ENCODE data around the gene LNX1.

Gene LNX1

GRCh38 chr4:53563824-53564223 lies 27.5 kb downstream of the LNX1 start:
- no peak for FAIRE-seq

- no peak for FAIRE-seq
Measured at GRCh38 chr4:53562409-53562808, 28.9 kb downstream of the LNX1 start.

- no peak for FAIRE-seq
Measured at GRCh38 chr4:53559021-53559620, 32.2 kb downstream of the LNX1 start.

GRCh38 chr4:53558065-53558801 lies 33.1 kb downstream of the LNX1 start:
- no peak for FAIRE-seq

- no peak for FAIRE-seq
Measured at GRCh38 chr4:53557669-53558064, 33.6 kb downstream of the LNX1 start.

GRCh38 chr4:53556651-53557050 lies 34.6 kb downstream of the LNX1 start:
- no peak for FAIRE-seq

- FAIRE-seq, result no peak
Measured at GRCh38 chr4:53553486-53554210, 37.6 kb downstream of the LNX1 start.

GRCh38 chr4:53552711-53553110 lies 38.6 kb downstream of the LNX1 start:
- FAIRE-seq, result no peak

GRCh38 chr4:53551958-53552357 lies 39.3 kb downstream of the LNX1 start:
- no peak for FAIRE-seq

- no peak for FAIRE-seq
Measured at GRCh38 chr4:53551281-53551864, 39.9 kb downstream of the LNX1 start.

GRCh38 chr4:53548662-53549061 lies 42.6 kb downstream of the LNX1 start:
- no peak for FAIRE-seq

- no peak for FAIRE-seq
Measured at GRCh38 chr4:53547983-53548382, 43.3 kb downstream of the LNX1 start.

GRCh38 chr4:53545942-53546581 lies 45.2 kb downstream of the LNX1 start:
- FAIRE-seq, result no peak

GRCh38 chr4:53545273-53545672 lies 46.0 kb downstream of the LNX1 start:
- FAIRE-seq, result no peak

- FAIRE-seq, result no peak
Measured at GRCh38 chr4:53543561-53543960, 47.7 kb downstream of the LNX1 start.

GRCh38 chr4:53541577-53542206 lies 49.6 kb downstream of the LNX1 start:
- no peak for FAIRE-seq

GRCh38 chr4:53538756-53539155 lies 52.5 kb downstream of the LNX1 start:
- FAIRE-seq, result no peak

- no peak for FAIRE-seq
Measured at GRCh38 chr4:53537606-53538005, 53.7 kb downstream of the LNX1 start.

GRCh38 chr4:53536328-53536727 lies 55.0 kb downstream of the LNX1 start:
- no peak for FAIRE-seq

- FAIRE-seq, result no peak
Measured at GRCh38 chr4:53535567-53535966, 55.7 kb downstream of the LNX1 start.

GRCh38 chr4:53534684-53535083 lies 56.6 kb downstream of the LNX1 start:
- FAIRE-seq, result no peak

GRCh38 chr4:53532521-53532920 lies 58.8 kb downstream of the LNX1 start:
- FAIRE-seq, result no peak

All from G401.6 (cell line).